GM21367 (cell line): Measurements from ENCODE around the gene COPG2.
"Not testable (repeated sequence)": the region's sequence is repeated elsewhere in the genome, so short reads cannot be mapped to it uniquely, and the experiment has no call there.

ENCODE experiments used
- ATAC-seq: cut with Tn5 transposase; IDR thresholded peaks from one replicate; pipeline ENCODE4 v1.9.1; 2021; ENCODE audit not compliant: unreplicated experiment

COPG2 gene

DNA sequence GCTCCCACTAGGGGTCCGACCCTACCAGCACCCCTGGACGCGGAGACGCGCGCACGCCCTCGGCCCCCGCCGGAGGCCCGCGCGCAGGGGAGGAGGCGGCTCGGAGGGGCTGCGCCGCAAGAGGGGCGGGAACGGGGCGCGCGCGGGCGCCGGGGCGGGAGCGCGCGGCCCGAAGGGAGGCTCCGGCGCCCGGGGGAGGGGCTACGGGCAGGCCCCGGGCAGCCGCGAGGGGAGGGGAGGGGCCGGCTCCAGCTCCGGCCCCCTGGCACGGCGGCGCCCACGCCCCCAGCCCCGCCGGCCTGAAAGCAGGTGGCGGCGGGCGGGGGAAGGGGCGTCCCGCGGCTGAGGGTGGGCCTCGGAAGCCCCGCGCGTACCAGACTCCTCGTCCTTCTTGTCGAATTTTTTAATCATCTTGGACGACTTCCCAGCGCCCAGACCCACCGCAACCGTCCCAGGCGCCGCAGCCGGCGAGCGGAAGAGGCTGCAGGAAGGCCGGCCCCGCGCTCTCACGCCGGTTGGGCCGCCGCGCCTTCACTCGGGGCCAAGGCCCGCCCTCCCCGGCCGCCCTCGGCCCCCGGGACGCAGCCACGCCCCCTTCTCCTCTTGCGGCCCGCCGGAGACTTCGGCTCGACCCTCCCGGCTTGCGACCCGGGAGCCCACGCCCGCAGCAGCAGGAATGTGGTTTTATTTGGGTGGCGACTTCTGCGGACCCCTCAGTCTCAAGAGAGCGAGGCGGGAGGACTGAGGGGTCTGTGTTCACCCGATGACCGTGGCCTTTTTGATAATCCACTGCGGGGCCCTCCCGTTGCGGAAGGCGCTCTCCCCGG is at the start of gene COPG2:
Gene COPG2, minus strand, starts transcription at position 491 of the 827 bp plus-strand sequence. Its CDS starts 80 bp downstream, at position 411.
- peak; percentile 90 for ATAC-seq

DNA sequence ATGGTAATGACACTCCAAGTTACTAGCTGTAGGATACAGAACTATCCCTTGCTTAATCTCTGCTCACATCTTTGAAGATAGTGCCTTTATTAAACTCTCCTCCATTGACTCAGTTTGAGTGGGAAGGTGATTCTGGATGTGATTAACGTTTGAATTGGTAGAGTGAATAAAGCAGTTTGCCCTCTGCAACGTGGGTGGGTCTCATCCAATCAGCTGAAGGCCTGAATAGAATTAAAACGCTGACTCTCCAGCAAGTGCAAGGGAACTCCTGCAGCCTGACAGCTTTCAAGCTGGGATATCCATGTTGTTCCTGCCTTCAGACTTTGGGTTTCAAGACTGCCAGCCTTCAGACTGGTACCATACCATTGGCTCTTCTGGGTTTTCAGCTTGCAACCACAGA is 43.9 kb upstream of the COPG2 start:
- ATAC-seq = no peak

GRCh38 chr7:130708766-130709165 is 40.2 kb upstream of the COPG2 start:
- ATAC-seq = no peak

DNA sequence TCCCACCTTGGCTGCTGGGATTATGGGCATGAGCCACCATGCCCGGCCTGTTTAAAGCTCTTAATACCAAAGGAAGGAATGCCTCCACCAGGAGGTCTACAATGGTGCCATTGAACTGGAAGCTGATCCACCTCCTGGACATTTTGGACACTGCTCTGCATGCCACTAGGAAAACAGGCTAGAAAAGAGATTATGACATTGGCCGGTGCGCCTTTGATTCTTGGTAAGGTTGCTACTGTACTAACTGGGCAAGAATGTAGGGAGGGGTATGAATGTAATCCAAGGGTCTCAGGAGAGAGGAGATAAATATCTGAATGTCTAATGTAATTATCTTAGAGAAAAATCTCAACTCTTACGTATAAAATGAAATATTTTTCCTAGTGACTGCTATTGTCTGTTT is 39.5 kb upstream of the COPG2 start:
- no peak for ATAC-seq

GRCh38 chr7:130703851-130704250 is 35.3 kb upstream of the COPG2 start:
- ATAC-seq = no peak

GRCh38 chr7:130701650-130702049 is 33.1 kb upstream of the COPG2 start:
- no peak for ATAC-seq

- ATAC-seq = no peak
Observed at GRCh38 chr7:130700760-130701159, 32.2 kb upstream of the COPG2 start.

GRCh38 chr7:130699686-130700085 is 31.1 kb upstream of the COPG2 start:
- no peak for ATAC-seq

GRCh38 chr7:130697820-130698219 is 29.3 kb upstream of the COPG2 start:
- no peak for ATAC-seq

GRCh38 chr7:130695840-130696239 is 27.3 kb upstream of the COPG2 start:
- ATAC-seq = no peak

DNA sequence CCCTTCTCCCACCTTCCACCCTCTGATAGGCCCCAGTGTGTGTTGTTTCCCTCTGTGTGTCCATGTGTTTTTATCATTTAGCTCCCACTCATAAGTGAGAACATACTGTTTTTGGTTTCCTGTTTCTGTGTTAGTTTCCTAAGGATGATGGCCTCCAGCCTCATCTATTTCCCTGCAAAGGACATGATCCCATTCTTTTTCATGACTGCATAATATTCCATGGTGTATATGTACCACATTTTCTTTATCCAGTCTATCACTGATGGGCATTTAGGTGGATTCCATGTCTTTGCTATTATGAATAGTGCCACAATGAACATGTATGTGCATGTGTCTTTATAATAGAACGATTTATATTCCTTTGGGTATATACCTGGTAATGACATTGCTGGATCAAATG is 23.8 kb upstream of the COPG2 start:
- ATAC-seq = not testable (repeated sequence)

- ATAC-seq = no peak
Observed at GRCh38 chr7:130689683-130690082, 21.1 kb upstream of the COPG2 start.

DNA sequence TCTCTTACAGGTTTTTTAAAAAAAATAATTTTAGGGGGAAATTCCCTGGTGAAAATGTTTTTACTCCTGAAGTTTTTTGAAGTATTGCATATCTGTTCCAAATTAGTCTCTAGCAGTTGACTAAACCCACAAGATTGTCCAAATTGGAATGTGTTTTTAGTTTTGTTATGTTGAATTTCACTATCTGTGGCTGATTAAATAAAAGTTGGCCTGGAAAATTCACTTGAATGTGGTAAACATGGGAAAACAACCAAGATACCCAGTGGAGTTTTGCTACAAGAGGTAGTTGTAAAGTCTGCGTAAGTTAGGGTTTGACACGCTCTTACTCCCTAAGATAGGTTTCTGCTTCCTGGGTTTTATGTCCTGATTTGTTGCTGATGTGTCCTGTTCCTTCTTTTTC is 14.5 kb upstream of the COPG2 start:
- ATAC-seq = no peak

GRCh38 chr7:130674456-130674855 is 5.9 kb upstream of the COPG2 start:
- no peak for ATAC-seq

DNA sequence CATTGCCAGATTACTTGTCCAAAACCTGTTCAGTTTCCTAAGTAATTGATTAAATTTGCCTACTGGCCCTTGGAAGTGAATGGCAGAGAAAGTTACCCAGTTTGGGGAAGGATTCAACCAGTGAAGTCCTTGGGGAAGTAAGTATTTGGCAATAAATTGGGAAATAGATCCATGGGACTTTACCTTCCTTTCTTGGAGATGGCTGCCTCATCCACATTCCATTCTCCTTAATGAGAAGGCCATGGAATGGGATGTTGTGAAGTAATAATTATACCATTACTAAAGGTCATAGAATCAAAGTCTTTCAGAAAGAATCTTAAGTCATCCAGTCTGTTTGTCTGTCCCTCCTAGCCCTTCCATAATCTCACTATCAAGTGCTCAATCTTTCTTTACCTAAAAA is 4.5 kb upstream of the COPG2 start:
- ATAC-seq = no peak

GRCh38 chr7:130672146-130672545 is 3.6 kb upstream of the COPG2 start:
- no peak for ATAC-seq

DNA sequence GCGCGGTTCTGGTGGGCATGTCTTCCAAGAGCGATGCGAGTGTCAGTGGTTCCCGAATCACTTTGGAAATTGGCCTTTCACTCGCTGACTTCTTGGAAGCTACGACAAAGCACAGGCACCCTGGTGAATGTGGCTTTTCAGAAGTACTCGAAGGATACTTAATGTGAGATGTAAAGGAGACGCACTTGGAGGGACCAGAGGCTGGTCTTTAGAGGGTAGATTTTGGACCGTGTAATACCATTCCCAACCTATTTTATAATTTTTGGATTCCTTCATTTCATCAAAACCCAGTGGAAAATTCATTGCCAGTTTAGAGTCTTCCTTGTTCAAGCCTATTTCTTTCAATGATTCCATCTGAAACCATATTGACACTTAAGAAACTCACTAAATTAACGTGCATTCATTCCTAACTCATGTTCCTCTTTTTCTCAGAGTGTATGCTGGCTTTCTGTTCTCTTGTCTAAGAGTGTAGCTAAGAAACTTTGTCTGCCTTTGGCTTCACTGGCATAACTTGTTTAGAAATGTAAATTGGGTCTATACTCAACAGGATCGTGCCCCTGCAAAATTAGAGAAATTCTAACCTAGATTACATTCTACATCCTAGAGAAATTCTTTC is 645 bp upstream of the COPG2 start:
- peak; percentile 6 for ATAC-seq

- no peak for ATAC-seq
Observed at GRCh38 chr7:130667593-130668257, 823 bp downstream of the COPG2 start.

- no peak for ATAC-seq
Observed at GRCh38 chr7:130662426-130662825, 6.1 kb downstream of the COPG2 start.

DNA sequence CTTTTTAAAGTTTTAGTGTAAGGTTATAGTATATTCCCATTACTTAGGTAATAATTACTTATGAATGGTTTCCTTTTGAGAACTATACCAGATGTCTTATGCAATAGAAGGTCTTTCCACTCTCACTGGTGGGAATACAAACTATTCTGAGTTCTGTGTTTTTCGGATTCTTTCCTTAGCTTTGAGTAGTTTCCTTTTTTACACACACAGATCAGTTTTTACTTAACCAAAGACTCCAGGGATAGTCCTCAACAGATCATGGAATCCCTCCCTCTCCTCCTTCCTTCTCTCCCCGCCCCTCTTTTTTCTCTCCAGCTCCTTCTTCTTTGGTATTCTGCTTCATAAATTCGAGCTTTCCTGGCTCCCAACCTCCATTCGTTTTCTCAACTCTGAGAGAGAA is 13.3 kb downstream of the COPG2 start:
- ATAC-seq = no peak

- ATAC-seq = no peak
Observed at GRCh38 chr7:130654850-130655249, 13.7 kb downstream of the COPG2 start.

GRCh38 chr7:130650611-130651120 is 17.9 kb downstream of the COPG2 start:
- ATAC-seq = no peak
